ENCODE measurements around the gene KATNA1.

DNA sequence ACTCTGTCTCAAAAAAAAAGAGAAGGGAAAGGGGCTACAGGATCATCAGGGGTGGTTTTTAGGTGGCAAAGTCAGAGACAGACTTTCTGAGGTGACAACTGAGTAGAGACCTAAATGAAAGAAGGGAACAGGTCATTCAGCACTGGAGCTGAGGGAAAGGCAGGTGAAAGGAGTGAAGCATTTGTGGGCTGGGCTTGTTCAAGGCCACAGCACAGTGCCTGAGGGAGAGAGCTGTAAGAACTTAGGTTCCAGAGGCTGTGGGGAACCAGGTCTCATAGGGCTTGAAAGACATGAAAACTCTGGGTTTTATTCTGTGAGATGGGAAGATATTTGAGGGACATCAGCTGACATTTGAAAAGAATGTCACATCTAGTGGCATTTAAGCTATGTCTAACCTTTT lies 20.8 kb downstream of the KATNA1 start:
- TF ChIP-seq, protein P1, sequence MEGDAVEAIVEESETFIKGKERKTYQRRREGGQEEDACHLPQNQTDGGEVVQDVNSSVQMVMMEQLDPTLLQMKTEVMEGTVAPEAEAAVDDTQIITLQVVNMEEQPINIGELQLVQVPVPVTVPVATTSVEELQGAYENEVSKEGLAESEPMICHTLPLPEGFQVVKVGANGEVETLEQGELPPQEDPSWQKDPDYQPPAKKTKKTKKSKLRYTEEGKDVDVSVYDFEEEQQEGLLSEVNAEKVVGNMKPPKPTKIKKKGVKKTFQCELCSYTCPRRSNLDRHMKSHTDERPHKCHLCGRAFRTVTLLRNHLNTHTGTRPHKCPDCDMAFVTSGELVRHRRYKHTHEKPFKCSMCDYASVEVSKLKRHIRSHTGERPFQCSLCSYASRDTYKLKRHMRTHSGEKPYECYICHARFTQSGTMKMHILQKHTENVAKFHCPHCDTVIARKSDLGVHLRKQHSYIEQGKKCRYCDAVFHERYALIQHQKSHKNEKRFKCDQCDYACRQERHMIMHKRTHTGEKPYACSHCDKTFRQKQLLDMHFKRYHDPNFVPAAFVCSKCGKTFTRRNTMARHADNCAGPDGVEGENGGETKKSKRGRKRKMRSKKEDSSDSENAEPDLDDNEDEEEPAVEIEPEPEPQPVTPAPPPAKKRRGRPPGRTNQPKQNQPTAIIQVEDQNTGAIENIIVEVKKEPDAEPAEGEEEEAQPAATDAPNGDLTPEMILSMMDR (IDR thresholded peaks at IDR 0.05; ENCODE audit: low read depth, low read length, poor library complexity, severe bottlenecking): no peak
- TF ChIP-seq EZH2phosphoT487 (IDR thresholded peaks at IDR 0.05; ENCODE audit: borderline replicate concordance, low read length): no peak
